ENCODE data around the gene PGPEP1.

DNA sequence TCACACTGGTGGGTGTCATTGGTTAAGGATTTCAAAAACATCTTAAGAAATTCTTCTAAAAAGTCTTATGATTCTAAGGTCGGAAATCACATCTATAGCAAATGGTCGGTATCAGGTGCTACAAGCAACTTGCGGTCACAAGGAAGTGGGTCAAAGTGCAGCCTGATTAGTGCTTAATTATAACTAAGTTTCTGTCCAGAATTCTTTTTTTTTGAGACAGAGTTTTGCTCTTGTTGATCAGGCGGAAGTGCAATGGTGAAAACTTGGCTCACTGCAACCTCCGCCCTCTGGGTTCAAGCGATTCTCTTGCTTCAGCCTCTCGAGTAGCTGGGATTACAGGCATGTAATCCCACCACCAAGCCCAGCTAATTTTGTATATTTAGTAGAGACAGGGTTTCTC, 44.4 kb downstream of the PGPEP1 start:
- no peak for TF ChIP-seq CTCF (IDR thresholded peaks at IDR 0.05; ENCODE audit: poor library complexity, severe bottlenecking)
- TF ChIP-seq RAD21 (conservative IDR thresholded peaks at IDR 0.05): no peak

Measured in neural cell (in vitro differentiated cells).